Measurements from ENCODE around the gene SBNO2.

The SBNO2 gene

GRCh38 chr19:1150333-1151036 is 23.6 kb downstream of the SBNO2 start:
- H3K4me3 ChIP-seq (ENCODE audit: low read depth, low read length), result no peak overlapping the region
- TF ChIP-seq, protein P1, sequence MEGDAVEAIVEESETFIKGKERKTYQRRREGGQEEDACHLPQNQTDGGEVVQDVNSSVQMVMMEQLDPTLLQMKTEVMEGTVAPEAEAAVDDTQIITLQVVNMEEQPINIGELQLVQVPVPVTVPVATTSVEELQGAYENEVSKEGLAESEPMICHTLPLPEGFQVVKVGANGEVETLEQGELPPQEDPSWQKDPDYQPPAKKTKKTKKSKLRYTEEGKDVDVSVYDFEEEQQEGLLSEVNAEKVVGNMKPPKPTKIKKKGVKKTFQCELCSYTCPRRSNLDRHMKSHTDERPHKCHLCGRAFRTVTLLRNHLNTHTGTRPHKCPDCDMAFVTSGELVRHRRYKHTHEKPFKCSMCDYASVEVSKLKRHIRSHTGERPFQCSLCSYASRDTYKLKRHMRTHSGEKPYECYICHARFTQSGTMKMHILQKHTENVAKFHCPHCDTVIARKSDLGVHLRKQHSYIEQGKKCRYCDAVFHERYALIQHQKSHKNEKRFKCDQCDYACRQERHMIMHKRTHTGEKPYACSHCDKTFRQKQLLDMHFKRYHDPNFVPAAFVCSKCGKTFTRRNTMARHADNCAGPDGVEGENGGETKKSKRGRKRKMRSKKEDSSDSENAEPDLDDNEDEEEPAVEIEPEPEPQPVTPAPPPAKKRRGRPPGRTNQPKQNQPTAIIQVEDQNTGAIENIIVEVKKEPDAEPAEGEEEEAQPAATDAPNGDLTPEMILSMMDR (IDR thresholded peaks at IDR 0.05; ENCODE audit: control insufficient read depth, extremely low read depth, insufficient read depth), result no peak
- DNase-seq (ENCODE audit: low read depth), result no peak

DNA sequence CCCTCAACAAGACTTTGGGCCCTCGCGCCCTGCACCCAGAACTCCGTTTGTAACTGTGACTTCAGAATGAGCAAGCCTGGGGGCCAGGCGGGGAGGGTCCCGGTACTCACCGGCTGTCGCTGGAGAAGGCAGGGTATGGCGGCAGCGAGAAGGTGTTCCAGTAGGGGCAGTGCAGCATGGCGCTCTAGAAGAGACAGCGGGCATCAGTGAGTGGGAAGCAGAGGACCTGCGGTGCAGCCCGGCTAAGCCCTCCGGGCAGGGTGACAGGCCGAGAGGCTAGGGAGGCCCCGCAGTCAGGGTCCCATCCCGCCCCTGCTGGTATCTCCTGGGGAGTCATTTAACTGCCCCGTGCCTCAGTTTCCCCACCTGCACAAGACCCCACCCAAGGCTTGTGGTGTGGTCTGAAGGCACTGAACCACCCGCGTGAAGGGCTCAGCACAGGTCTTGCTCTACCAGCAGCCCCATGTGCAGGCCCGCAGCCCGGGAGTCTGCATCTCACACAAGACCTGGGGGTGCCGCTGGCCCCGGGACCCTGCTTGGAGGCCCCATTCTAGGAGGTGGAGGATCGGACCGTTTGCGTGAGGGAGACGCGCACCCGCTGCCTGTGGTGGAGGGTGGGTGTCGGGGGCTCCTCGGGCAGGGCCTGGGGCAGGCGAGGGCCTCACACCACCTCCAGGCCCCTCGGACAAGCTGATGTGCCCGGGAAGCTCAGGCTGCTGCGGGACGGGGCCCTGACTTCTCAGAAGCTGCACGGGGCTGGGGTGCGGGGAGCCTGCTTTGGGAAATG is 24.6 kb downstream of the SBNO2 start:
- DNase-seq (ENCODE audit: low read depth), result no peak
- TF ChIP-seq, protein P1 (IDR thresholded peaks at IDR 0.05; ENCODE audit: control insufficient read depth, extremely low read depth, insufficient read depth), result no peak
- H3K4me3 ChIP-seq (ENCODE audit: low read depth, low read length), result no peak overlapping the region

DNA sequence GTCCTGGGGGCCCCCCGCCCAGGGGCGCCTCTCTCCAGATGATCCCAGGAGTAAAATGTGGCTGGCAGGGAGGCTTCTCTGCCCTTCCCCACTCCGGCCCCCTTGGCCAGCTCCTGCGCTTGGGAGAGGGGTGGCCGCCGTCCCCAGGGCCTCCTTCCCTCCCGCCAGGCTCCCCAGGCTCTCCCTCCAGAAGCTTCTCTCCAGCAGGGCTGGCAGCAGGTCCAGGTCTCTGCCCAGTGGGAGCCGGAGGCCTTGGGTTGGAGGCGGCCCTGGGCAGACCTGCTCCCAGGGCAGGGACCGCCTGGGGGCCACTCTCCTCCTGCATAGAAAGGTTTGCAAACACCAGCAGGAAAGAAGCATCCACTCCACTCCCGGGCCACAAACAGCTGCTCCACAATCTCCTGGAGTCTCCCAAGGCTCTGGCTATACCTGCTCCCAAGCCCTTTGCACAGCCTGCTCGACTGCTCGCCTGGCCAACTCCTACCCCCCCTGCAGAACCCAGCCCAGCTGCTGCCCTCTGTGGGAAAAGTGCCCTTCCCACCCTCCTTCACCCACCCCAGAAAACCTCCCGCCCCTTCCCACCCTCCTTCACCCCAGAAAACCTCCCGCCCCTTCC is 26.0 kb downstream of the SBNO2 start:
- TF ChIP-seq, protein P1 (IDR thresholded peaks at IDR 0.05; ENCODE audit: control insufficient read depth, extremely low read depth, insufficient read depth), result no peak
- DNase-seq (ENCODE audit: low read depth), result no peak
- H3K4me3 ChIP-seq (ENCODE audit: low read depth, low read length), result no peak overlapping the region

DNA sequence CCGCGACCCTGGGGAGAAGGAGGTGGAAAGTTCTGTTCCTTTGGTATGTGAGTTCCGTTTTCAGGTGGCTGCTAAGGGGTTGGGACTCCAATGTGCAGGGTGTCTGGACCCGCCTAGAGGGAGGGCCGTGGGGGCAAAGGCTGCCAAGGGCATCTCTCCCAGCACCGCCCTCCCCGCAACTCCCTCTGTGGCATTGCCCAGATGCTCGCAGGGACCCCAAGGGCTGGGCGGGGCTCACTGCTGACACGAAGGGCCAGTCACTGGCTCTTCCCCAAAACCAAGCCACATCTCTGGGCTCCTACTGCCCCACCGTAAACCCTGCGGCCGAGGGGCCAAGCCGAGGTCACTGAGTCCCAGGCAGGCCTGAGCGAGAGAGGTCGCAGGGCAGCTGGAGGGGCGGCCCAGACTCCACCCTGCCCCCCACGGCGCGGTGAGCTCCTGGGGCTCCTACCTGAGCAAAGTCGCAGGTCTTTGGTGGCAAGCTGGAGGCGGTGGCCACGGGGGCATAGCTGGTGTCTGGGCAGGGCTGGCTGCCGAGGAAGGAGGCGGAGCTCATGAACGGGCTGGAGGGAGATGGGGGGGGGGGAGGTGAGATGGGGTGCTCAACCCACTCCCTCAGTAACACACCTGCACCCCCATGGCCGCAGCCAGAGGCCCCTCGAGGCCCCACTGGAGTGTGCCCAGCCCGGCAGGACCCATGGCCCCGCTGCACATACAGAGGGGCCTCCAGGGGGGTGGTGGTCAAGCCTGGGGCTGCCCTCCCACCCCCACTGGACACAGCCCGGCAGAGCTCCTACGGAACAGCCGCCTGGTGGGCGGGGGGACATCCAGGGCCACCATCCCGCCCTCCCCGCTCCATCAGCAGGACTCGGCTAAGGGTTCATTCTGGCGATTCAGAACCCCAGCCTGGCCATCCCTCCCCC is 26.9 kb downstream of the SBNO2 start:
- no peak overlapping the region for H3K4me3 ChIP-seq (ENCODE audit: low read depth, low read length)
- TF ChIP-seq, protein P1 (IDR thresholded peaks at IDR 0.05; ENCODE audit: control insufficient read depth, extremely low read depth, insufficient read depth), result no peak
- DNase-seq (ENCODE audit: low read depth), result no peak

DNA sequence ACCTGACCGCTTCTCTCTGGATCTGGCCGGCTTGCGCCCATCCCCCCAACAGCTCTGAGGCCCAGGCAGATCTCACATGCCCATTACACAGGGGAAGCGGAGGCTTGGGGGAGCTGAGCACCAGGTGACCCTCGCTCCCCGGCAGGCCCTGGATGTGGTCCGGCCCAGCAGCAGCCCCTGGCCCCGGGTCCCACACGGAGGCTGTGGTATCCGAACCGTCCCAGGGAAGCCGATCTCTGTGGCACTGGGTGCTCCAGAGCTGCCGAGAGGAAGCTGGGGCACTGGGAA is 27.7 kb downstream of the SBNO2 start:
- TF ChIP-seq, protein P1 (IDR thresholded peaks at IDR 0.05; ENCODE audit: control insufficient read depth, extremely low read depth, insufficient read depth), result no peak
- H3K4me3 ChIP-seq (ENCODE audit: low read depth, low read length), result no peak overlapping the region
- DNase-seq (ENCODE audit: low read depth), result no peak

DNA sequence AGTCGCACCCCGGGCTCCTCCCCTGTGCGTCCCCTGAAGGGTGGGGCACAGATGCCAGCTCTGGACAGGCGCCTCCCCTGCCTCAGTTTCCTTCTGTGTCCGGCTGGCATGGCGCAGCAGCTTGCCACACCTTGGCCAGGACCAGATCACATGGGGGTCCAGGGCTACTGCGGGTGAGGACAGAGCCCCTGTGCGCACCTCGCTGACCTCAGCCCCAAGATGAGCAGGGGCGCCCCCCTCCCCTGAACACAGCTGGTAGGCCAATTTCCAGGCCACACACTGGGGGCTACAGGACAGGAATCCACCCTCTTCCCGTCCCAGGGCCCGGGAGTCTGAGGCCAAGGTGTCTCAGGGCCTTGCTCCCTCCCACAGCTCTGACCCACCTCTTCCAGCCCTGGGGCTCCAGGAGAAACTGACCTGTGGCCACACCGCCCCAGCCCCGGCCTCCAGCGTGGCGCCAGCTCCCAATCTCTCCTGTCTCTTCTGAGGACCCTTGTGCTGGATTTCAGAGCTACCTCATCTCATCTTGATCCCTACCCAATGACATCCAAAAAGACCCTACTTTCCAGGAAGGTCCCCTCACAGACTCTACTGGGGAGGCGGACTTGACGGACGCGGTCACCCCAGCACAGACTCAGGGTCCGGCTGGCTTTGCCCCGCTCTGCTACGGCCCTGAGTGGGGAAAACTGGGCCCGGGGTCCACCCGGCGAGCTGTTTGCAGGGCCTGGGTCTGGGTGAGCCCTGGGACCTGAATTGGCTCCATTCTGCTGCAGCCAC is 28.2 kb downstream of the SBNO2 start:
- no peak overlapping the region for H3K4me3 ChIP-seq (ENCODE audit: low read depth, low read length)
- TF ChIP-seq, protein P1 (IDR thresholded peaks at IDR 0.05; ENCODE audit: control insufficient read depth, extremely low read depth, insufficient read depth), result no peak
- no peak for DNase-seq (ENCODE audit: low read depth)

All from LNCaP clone FGC (cell line).